AG08395 (cell line): ENCODE measurements around the gene ERAL1.
A peak's percentile ranks its signal among the peaks of the same experiment; 100 is the strongest.
"Not testable (repeated sequence)": the region's sequence is repeated elsewhere in the genome, so short reads cannot be mapped to it uniquely, and the experiment has no call there.

Experiments used
- DNase-seq: peaks from one replicate; pipeline ENCODE4 v3.0.0; 2012; ENCODE audit warnings: mixed read lengths, low spot score

Gene ERAL1

GRCh38 chr17:28854457-28855335, at the start of gene ERAL1:
Gene ERAL1 (plus strand): TSS chr17:28855016. CDS start chr17:28855035, 19 bp downstream.
- DNase-seq, result peak; percentile 96

- DNase-seq, result peak; percentile 70
These were observed 46.7 kb upstream of the ERAL1 start for GRCh38 chr17:28807925-28808634.

GRCh38 chr17:28810437-28810836, 44.4 kb upstream of the ERAL1 start:
- no peak for DNase-seq

DNA sequence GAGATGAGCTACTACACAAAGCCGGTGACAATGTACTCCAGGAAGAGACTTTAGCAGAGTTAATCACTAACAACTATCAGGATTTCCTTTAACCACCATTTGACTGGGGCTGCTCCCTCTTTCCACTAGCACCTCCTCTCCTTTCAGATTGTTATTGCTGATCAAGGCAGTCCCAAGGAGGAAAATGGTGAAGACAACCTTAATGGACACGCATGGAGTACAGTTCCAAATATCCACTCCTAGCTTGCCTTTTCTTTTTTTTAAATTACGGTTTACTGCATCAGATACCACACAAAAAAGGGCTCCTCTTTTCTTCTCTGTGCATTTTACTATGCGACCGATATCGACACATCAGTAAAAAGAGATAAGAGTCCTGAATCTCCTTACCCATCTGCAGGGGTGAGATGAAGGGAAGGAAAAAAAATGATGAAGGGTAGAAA, 43.1 kb upstream of the ERAL1 start:
- peak; percentile 6 for DNase-seq

- peak; percentile 99 for DNase-seq
These were observed 42.6 kb upstream of the ERAL1 start for GRCh38 chr17:28812091-28812747.

- peak; percentile 39 for DNase-seq
These were observed 42.0 kb upstream of the ERAL1 start for GRCh38 chr17:28812748-28813377.

DNA sequence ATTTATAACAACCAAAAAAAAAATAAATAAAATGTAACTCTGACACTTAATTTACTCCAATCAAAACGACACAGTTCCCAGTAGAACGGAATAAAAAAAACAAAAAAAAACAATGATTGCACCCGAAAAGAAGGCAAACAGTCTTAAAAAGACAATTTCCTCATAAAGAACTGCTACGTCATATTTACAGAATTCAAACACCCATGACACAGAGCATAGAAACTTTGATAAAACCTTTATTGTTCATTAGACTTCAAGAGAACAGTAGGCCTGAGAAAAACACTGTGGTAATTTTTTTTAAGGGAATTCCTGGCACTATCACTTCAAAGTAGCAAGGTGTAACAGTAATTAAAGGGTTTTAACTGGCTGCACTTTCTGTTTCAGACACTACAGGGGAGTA, 38.3 kb upstream of the ERAL1 start:
- DNase-seq, result no peak

- DNase-seq, result no peak
These were observed 36.0 kb upstream of the ERAL1 start for GRCh38 chr17:28818819-28819221.

GRCh38 chr17:28819582-28819981, 35.2 kb upstream of the ERAL1 start:
- DNase-seq, result no peak

DNA sequence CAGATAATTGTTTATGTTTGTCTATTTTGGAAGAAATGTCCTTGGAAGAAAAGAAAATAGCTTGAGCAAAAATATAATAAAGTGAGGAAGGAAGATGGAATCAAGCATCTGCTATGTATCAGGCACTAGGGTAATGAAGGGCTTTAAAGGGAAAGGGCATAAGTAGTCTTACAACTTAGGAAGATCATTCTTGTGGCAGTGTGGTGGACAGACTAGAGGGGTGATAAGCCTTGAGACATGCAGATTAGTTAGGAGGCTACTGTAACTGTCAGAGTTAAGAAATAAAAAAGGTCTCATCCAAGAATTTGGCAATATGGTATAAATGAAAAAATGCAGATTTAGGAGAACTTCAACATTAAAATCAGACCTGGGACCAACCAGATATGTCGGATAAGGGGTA, 27.1 kb upstream of the ERAL1 start:
- DNase-seq, result no peak

GRCh38 chr17:28828294-28829040, 26.3 kb upstream of the ERAL1 start:
- peak; percentile 36 for DNase-seq

- DNase-seq, result no peak
These were observed 20.4 kb upstream of the ERAL1 start for GRCh38 chr17:28834420-28834819.

- not testable (repeated sequence) for DNase-seq
These were observed 18.3 kb upstream of the ERAL1 start for GRCh38 chr17:28836541-28836940.

DNA sequence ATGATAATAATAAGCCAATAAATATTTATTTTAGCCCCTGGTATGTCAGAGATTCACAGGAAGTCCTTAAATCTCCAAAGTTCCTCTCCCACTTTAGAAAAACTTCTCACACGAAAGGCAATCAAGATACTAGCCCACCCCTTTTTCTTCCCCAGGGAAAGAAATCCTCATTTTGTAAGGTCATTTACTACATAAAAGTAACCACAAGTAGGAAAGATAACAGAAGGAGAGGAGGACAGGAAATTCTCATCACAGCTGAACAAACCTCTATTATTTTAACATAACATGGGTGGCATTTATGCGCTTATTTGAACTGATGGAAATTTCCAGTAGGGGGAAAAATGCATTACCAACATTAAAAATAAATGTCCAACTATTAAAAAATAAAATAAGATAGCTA, 15.6 kb upstream of the ERAL1 start:
- no peak for DNase-seq

- no peak for DNase-seq
These were observed 12.9 kb upstream of the ERAL1 start for GRCh38 chr17:28841901-28842281.

- DNase-seq, result peak; percentile 100
These were observed 12.4 kb upstream of the ERAL1 start, which contains the start of gene FAM222B for GRCh38 chr17:28842282-28843012. Gene FAM222B (minus strand): TSS chr17:28842790. CDS start chr17:28766667, 76,123 bp downstream.

DNA sequence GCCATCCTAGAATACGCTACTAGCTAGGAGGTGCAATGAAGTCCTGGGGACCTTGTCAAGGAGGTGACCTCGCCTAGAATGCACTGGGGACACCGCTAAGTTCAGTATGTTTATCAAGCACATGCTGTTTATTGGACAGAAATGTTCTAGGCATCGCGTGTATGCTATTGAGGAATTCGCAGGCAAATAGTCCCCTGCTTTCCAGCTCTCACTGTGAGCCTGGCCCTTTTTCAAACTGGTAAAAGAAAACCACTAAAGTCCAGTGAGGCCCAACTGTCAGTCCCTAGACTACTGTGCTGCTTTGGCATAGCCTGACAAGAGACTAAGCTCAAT, 11.0 kb upstream of the ERAL1 start:
- DNase-seq, result no peak

DNA sequence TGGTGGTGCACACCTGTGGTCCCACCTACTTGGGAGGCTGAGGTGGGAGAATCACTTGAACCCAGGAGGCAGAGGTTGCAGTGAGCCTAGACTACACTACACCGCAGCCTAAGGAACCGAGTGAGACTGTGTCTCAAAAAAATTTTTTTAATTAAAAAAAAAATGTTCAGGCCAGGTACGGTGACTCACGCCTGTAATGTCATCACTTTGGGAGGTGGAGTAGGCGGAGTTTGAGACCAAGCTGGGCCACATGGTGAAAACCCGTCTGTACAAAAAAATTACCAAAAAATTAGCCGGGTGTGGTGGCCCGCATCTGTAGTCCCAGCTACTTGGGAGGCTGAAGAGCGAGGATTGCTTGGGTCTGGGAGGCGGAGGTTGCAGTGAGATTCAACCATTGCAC, 8.6 kb upstream of the ERAL1 start:
- DNase-seq, result no peak

- not testable (repeated sequence) for DNase-seq
These were observed 8.1 kb upstream of the ERAL1 start for GRCh38 chr17:28846699-28847098.

DNA sequence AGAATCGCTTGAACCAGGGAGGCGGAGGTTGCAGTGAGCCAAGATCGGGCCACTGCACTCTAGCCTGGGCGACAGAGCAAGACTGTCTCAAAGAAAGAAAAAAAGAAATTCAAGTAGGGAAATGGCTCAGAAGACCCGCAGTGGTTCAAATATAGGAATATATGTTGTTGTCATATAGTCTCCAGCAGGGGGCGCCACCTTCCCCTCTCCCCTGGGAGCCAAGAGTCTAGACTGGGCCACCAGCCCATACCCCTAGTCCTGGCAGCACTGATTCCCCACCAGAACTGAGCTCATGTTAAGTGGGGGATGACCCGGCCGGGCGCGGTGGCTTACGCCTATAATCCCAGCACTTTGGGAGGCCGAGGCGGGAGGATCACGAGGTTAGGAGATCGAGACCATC, 6.1 kb upstream of the ERAL1 start:
- DNase-seq, result not testable (repeated sequence)

GRCh38 chr17:28849281-28849680, 5.5 kb upstream of the ERAL1 start:
- DNase-seq, result no peak
